Erythroblast (primary cell): ENCODE results near the gene CHST15.

Experiments
- GATA1 ChIP-seq: IDR thresholded peaks from 2 replicates; pipeline ENCODE4 v1.6.1; 2011; ENCODE audit warnings: low read depth, mild to moderate bottlenecking, control low read depth, low read length, moderate library complexity
- POLR2A ChIP-seq: IDR thresholded peaks from 2 replicates; pipeline ENCODE4 v1.6.1; 2011; ENCODE audit warnings: mild to moderate bottlenecking, low read length

DNA sequence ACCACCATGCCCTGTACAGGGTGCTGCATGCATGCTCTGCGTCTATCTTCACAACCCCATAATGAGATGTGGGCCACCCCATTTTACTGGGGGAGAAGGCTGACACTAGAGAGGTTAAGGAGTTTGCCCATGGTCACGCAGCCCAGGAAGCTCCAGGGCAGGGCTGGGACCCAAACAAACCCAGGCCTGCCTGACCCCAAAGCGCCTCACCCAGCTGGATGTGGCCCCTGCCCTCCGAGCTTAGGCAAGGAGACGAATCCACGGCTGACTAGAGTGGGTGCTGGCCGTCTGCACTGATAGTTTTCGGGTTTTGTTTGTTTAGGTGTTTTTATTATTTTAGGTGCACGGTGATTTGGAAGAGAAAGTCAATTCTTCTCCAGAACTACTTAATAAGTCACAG is 65.7 kb downstream of the CHST15 start:
- TF ChIP-seq POLR2A (no peak), GATA1 (no peak)
